SK-N-SH treated with all-trans-retinoic acid at 6 μM for 48 hours (cell line): ENCODE results near the gene CLEC16A.

Source experiments
- ATAC-seq: fragments of 200-7000 bp; cut with Tn5 transposase; 3 replicates; pipeline ENCODE4 v1.9.1; 2020; ENCODE audit warnings: mild to moderate bottlenecking, moderate library complexity
- ARNTL ChIP-seq: fragments of 450-650 bp; formaldehyde crosslinking; IDR thresholded peaks from 2 replicates; pipeline ENCODE4 v1.5.0; 2020; ENCODE audit warnings: low read depth, mild to moderate bottlenecking, moderate library complexity, borderline replicate concordance
- CSDC2 ChIP-seq: fragments of 250-450 bp; sonication (Bioruptor Pico); IDR thresholded peaks from 2 replicates; pipeline ENCODE4 v1.5.0; 2020; ENCODE audit warnings: mild to moderate bottlenecking, moderate library complexity
- CSRNP3 ChIP-seq: fragments of 250-450 bp; sonication (Bioruptor Pico); IDR thresholded peaks from 2 replicates; pipeline ENCODE4 v1.5.1; 2021; ENCODE audit warnings: mild to moderate bottlenecking, moderate library complexity
- GLIS3 ChIP-seq: fragments of 250-450 bp; sonication (Bioruptor Pico); IDR thresholded peaks from 2 replicates; pipeline ENCODE4 v1.5.0; 2020; ENCODE audit warnings: mild to moderate bottlenecking, moderate library complexity
- ISL1 ChIP-seq: fragments of 250-450 bp; sonication (Bioruptor Pico); IDR thresholded peaks from 2 replicates; pipeline ENCODE4 v2.1.2; 2022; ENCODE audit warnings: mild to moderate bottlenecking, moderate library complexity
- OSR1 ChIP-seq: fragments of 250-450 bp; sonication (Bioruptor Pico); IDR thresholded peaks from 2 replicates; pipeline ENCODE4 v1.8.0; 2022; ENCODE audit warnings: moderate library complexity, mild to moderate bottlenecking, inconsistent platforms
- PATZ1 ChIP-seq: fragments of 250-450 bp; sonication (Bioruptor Pico); IDR thresholded peaks from 2 replicates; pipeline ENCODE4 v1.8.0; 2020; ENCODE audit warnings: mild to moderate bottlenecking, moderate library complexity, borderline replicate concordance
- POU6F1 ChIP-seq: fragments of 250-450 bp; sonication (Bioruptor Pico); IDR thresholded peaks from 2 replicates; pipeline ENCODE4 v1.8.0; 2021; ENCODE audit warnings: low read depth, mild to moderate bottlenecking, moderate library complexity, borderline replicate concordance
- RARB ChIP-seq: fragments of 250-450 bp; sonication (Bioruptor Pico); IDR thresholded peaks from 2 replicates; pipeline ENCODE4 v1.8.0; 2021; ENCODE audit warnings: mild to moderate bottlenecking, moderate library complexity
- SNAI2 ChIP-seq: fragments of 250-450 bp; sonication (Bioruptor Pico); IDR thresholded peaks from 2 replicates; pipeline ENCODE4 v1.5.0; 2020; ENCODE audit warnings: mild to moderate bottlenecking, moderate library complexity
- TCF4 ChIP-seq: fragments of 250-450 bp; sonication (Bioruptor Pico); IDR thresholded peaks from 2 replicates; pipeline ENCODE4 v1.8.0; 2021; ENCODE audit warnings: mild to moderate bottlenecking, moderate library complexity, borderline replicate concordance
- TOX ChIP-seq: fragments of 250-450 bp; sonication (Bioruptor Pico); IDR thresholded peaks from 2 replicates; pipeline ENCODE4 v1.8.0; 2021; ENCODE audit warnings: mild to moderate bottlenecking, moderate library complexity, borderline replicate concordance
- TSHZ2 ChIP-seq: fragments of 250-450 bp; sonication (Bioruptor Pico); IDR thresholded peaks from 2 replicates; pipeline ENCODE4 v1.5.0; 2020; ENCODE audit warnings: mild to moderate bottlenecking, moderate library complexity
- ZC3H10 ChIP-seq: fragments of 250-450 bp; sonication (Bioruptor Pico); IDR thresholded peaks from 2 replicates; pipeline ENCODE4 v1.5.1; 2021; ENCODE audit warnings: mild to moderate bottlenecking, moderate library complexity
- ZFP3 ChIP-seq: fragments of 250-450 bp; sonication (Bioruptor Pico); IDR thresholded peaks from 2 replicates; pipeline ENCODE4 v1.5.0; 2020; ENCODE audit warnings: mild to moderate bottlenecking, moderate library complexity
- ZFP30 ChIP-seq: fragments of 450-650 bp; formaldehyde crosslinking; IDR thresholded peaks from 2 replicates; pipeline ENCODE4 v1.5.0; 2022; ENCODE audit warnings: mild to moderate bottlenecking, moderate library complexity
- ZNF565 ChIP-seq: fragments of 450-650 bp; formaldehyde crosslinking; conservative IDR thresholded peaks from 2 replicates; pipeline ENCODE4 v1.5.0; 2020; ENCODE audit warnings: low read depth, mild to moderate bottlenecking, moderate library complexity
- ZNF8 ChIP-seq: fragments of 450-650 bp; formaldehyde crosslinking; IDR thresholded peaks from 2 replicates; pipeline ENCODE4 v1.5.0; 2020; ENCODE audit warnings: mild to moderate bottlenecking, moderate library complexity

Gene CLEC16A

GRCh38 chr16:10981697-10982216 lies 37.4 kb downstream of the CLEC16A start:
- peak; percentile 85 for ATAC-seq
- no peak for TF ChIP-seq ZFP30 (CRISPR knock-in tag)
- TF ChIP-seq ZC3H10 (CRISPR knock-in tag), result no peak
- no peak for TF ChIP-seq ZNF8
- no peak for TF ChIP-seq PATZ1
- no peak for TF ChIP-seq TOX (CRISPR knock-in tag)

DNA sequence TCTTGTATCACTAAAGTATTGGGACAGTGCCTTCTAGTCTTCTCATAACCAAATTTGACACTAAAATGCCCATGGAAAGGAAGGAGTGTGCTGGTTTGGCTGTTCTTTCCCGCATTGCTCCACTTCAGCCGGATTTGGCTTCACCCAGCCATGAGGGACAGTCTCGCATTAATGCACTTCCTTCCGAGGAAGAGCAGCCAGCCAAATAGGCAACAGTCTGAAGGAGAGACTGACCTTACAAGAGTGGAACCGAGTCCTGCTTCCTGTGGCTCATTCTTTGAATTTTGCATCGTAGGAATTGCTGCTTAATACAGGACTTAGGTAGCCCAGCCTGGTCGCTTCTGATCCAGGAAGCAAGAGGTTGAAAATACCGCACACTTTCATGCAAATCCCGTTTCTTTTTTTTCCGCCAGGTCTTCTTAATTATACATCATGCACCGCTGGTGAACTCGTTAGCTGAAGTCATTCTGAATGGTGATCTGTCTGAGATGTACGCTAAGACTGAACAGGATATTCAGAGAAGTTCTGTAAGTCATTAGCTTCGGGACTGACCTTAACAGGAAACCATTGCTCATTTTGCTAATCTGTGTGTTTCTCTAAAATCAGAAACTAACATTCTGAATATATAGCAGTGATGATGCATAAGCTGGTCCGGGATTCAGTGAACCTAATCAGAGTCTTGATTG lies 38.2 kb downstream of the CLEC16A start:
- no peak for ATAC-seq
- TF ChIP-seq OSR1 (no peak), ZC3H10 (CRISPR knock-in tag) (no peak), ZNF565 (CRISPR knock-in tag) (no peak), TSHZ2 (CRISPR knock-in tag) (no peak), TCF4 (no peak), ZFP30 (CRISPR knock-in tag) (no peak)

DNA sequence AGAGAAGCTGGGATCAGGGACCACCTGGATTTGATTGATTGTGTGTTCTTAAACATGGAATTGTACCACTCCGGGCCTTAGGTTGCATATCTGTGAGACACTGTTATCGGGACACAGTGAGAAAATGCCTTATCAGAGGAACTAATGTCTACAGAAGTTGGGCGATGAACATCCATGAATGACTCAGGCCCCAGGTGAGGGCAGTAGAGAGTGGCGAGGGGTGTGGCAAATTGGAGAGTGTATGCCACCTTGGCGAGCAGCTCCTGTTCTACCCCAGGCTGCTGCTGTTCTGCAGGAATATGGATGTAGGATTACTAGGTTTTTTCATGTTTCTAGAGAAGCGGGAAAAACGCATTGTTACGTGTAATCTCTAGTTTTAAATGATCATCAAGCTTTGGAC lies 38.8 kb downstream of the CLEC16A start:
- no peak for ATAC-seq
- TF ChIP-seq GLIS3 (CRISPR knock-in tag) (no peak), ZFP3 (CRISPR knock-in tag) (no peak), CSDC2 (no peak), ZNF565 (CRISPR knock-in tag) (no peak), SNAI2 (CRISPR knock-in tag) (no peak), CSRNP3 (CRISPR knock-in tag) (no peak), PATZ1 (no peak)

GRCh38 chr16:10984509-10984908 lies 40.1 kb downstream of the CLEC16A start:
- no peak for ATAC-seq
- TF ChIP-seq ZFP30 (CRISPR knock-in tag) (no peak), TSHZ2 (CRISPR knock-in tag) (no peak), CSDC2 (no peak), PATZ1 (no peak), POU6F1 (no peak), ISL1 (CRISPR knock-in tag) (no peak), ARNTL (no peak), ZFP3 (CRISPR knock-in tag) (no peak), ZNF565 (CRISPR knock-in tag) (no peak), RARB (no peak), GLIS3 (CRISPR knock-in tag) (no peak), ZNF8 (no peak), TCF4 (no peak)
